HUES6 (cell line): ENCODE results near the gene TMEM263.
"Not testable (repeated sequence)": the region's sequence is repeated elsewhere in the genome, so short reads cannot be mapped to it uniquely, and the experiment has no call there.

Source experiments
- H3K27ac ChIP-seq: 2 replicates; pipeline ENCODE4 v1.7.0; 2013; ENCODE audit warnings: low read depth, mild to moderate bottlenecking, low read length, inconsistent platforms
- H3K27me3 ChIP-seq: 2 replicates; pipeline ENCODE4 v1.6.1; 2013; ENCODE audit warnings: low read length; ENCODE audit not compliant: control insufficient read depth, insufficient read depth
- H3K36me3 ChIP-seq: 2 replicates; pipeline ENCODE4 v1.6.1; 2013; ENCODE audit warnings: low read length; ENCODE audit not compliant: control insufficient read depth, insufficient read depth
- H3K4me1 ChIP-seq: 2 replicates; pipeline ENCODE4 v1.6.1; 2013; ENCODE audit warnings: low read length; ENCODE audit not compliant: control insufficient read depth, insufficient read depth
- H3K4me3 ChIP-seq: 2 replicates; pipeline ENCODE4 v1.5.1; 2013; ENCODE audit warnings: low read depth, low read length
- H3K9ac ChIP-seq: one replicate; pipeline ENCODE4 v1.6.1; 2013; ENCODE audit warnings: mild to moderate bottlenecking, low read length
- H3K9me3 ChIP-seq: 2 replicates; pipeline ENCODE4 v1.6.1; 2013; ENCODE audit warnings: low read depth, low read length; ENCODE audit not compliant: control insufficient read depth, insufficient read depth

TMEM263 gene

GRCh38 chr12:106918746-106919145 is 37.0 kb upstream of the TMEM263 start:
- no peak overlapping the region for H3K27ac ChIP-seq
- H3K36me3 ChIP-seq = no peaks in the 10 kb centered on the region
- H3K9me3 ChIP-seq = no peaks in the 10 kb centered on the region
- H3K4me1 ChIP-seq = peaks cover 23% of the 10 kb centered on the region
- H3K9ac ChIP-seq = no peak overlapping the region
- no peaks in the 10 kb centered on the region for H3K27me3 ChIP-seq
- no peak overlapping the region for H3K4me3 ChIP-seq

GRCh38 chr12:106919910-106920544 is 35.7 kb upstream of the TMEM263 start:
- H3K36me3 ChIP-seq = no peaks in the 10 kb centered on the region
- H3K9ac ChIP-seq = no peak overlapping the region
- no peak overlapping the region for H3K4me3 ChIP-seq
- H3K27me3 ChIP-seq = no peaks in the 10 kb centered on the region
- H3K27ac ChIP-seq = no peak overlapping the region
- H3K4me1 ChIP-seq = peaks cover 23% of the 10 kb centered on the region
- peaks cover 5% of the 10 kb centered on the region; the same call in 1 of the 2 replicates for H3K9me3 ChIP-seq

- H3K9ac ChIP-seq, H3K36me3 ChIP-seq: not testable (repeated sequence)
These were observed 33.7 kb upstream of the TMEM263 start for GRCh38 chr12:106921976-106922375.

GRCh38 chr12:106923594-106923993 is 32.1 kb upstream of the TMEM263 start:
- not testable (repeated sequence) for H3K9ac ChIP-seq, H3K27me3 ChIP-seq, H3K27ac ChIP-seq, H3K9me3 ChIP-seq, H3K4me3 ChIP-seq, H3K36me3 ChIP-seq
- peaks cover 11% of the 10 kb centered on the region for H3K4me1 ChIP-seq

More at GRCh38 chr12:106921976-106922375, 33.7 kb upstream of the TMEM263 start:
- not testable (repeated sequence) for H3K9me3 ChIP-seq, H3K4me3 ChIP-seq, H3K27me3 ChIP-seq, H3K27ac ChIP-seq
- H3K4me1 ChIP-seq = peaks cover 23% of the 10 kb centered on the region

GRCh38 chr12:106924268-106924861 is 31.3 kb upstream of the TMEM263 start:
- H3K9ac ChIP-seq = no peak overlapping the region

GRCh38 chr12:106926657-106927056 is 29.1 kb upstream of the TMEM263 start:
- Histone ChIP-seq H3K36me3 (no peaks in the 10 kb centered on the region), H3K27ac (no peak overlapping the region), H3K4me1 (no peaks in the 10 kb centered on the region), H3K9ac (no peak overlapping the region), H3K27me3 (no peaks in the 10 kb centered on the region), H3K9me3 (peaks cover 5% of the 10 kb centered on the region; the same call in 1 of the 2 replicates), H3K4me3 (no peak overlapping the region)

More at GRCh38 chr12:106924268-106924861, 31.3 kb upstream of the TMEM263 start:
- Histone ChIP-seq H3K27me3 (no peaks in the 10 kb centered on the region), H3K4me1 (peaks cover 5% of the 10 kb centered on the region), H3K4me3 (no peak overlapping the region), H3K27ac (no peak overlapping the region), H3K9me3 (peaks cover 5% of the 10 kb centered on the region; the same call in 1 of the 2 replicates), H3K36me3 (no peaks in the 10 kb centered on the region)

GRCh38 chr12:106934277-106934676 is 21.4 kb upstream of the TMEM263 start:
- Histone ChIP-seq H3K27ac (no peak overlapping the region), H3K4me1 (no peaks in the 10 kb centered on the region), H3K9me3 (no peaks in the 10 kb centered on the region), H3K4me3 (no peak overlapping the region), H3K36me3 (no peaks in the 10 kb centered on the region), H3K27me3 (no peaks in the 10 kb centered on the region), H3K9ac (no peak overlapping the region)

- Histone ChIP-seq H3K27me3 (no peaks in the 10 kb centered on the region), H3K27ac (no peak overlapping the region), H3K4me1 (no peaks in the 10 kb centered on the region), H3K36me3 (no peaks in the 10 kb centered on the region), H3K4me3 (no peak overlapping the region), H3K9ac (no peak overlapping the region), H3K9me3 (peaks cover 29% of the 10 kb centered on the region)
These were observed 14.1 kb upstream of the TMEM263 start for GRCh38 chr12:106941481-106942156.

- Histone ChIP-seq H3K36me3 (no peaks in the 10 kb centered on the region), H3K4me3 (no peak overlapping the region), H3K9ac (no peak overlapping the region), H3K27me3 (no peaks in the 10 kb centered on the region), H3K9me3 (peaks cover 37% of the 10 kb centered on the region), H3K27ac (no peak overlapping the region), H3K4me1 (no peaks in the 10 kb centered on the region)
These were observed 12.9 kb upstream of the TMEM263 start for GRCh38 chr12:106942775-106943174.

GRCh38 chr12:106945261-106945851 is 10.4 kb upstream of the TMEM263 start:
- Histone ChIP-seq H3K36me3 (no peaks in the 10 kb centered on the region), H3K27ac (no peak overlapping the region), H3K9me3 (peaks cover 53% of the 10 kb centered on the region), H3K27me3 (no peaks in the 10 kb centered on the region), H3K9ac (no peak overlapping the region), H3K4me1 (no peaks in the 10 kb centered on the region), H3K4me3 (no peak overlapping the region)

- no peaks in the 10 kb centered on the region for H3K4me1 ChIP-seq
- H3K9ac ChIP-seq = no peak overlapping the region
- H3K36me3 ChIP-seq = no peaks in the 10 kb centered on the region
- no peaks in the 10 kb centered on the region for H3K27me3 ChIP-seq
- peaks cover 53% of the 10 kb centered on the region for H3K9me3 ChIP-seq
- no peak overlapping the region for H3K4me3 ChIP-seq
- H3K27ac ChIP-seq = no peak overlapping the region
These were observed 8.2 kb upstream of the TMEM263 start for GRCh38 chr12:106947461-106947860.
